Skeletal muscle satellite cell (primary cell): Measurements from ENCODE around the gene DENND2D.

Experiments
- H3K27me3 ChIP-seq: 2 replicates; pipeline ENCODE4 v1.7.0; 2013; ENCODE audit warnings: low read length; ENCODE audit not compliant: control insufficient read depth, insufficient read depth
- H3K36me3 ChIP-seq: 2 replicates; pipeline ENCODE4 v1.7.0; 2013; ENCODE audit warnings: mild to moderate bottlenecking, control low read depth, low read length; ENCODE audit not compliant: insufficient read depth
- H3K4me1 ChIP-seq: 2 replicates; pipeline ENCODE4 v1.7.0; 2013; ENCODE audit warnings: low read length; ENCODE audit not compliant: control insufficient read depth, insufficient read depth
- H3K4me2 ChIP-seq: 2 replicates; pipeline ENCODE4 v1.7.0; 2013; ENCODE audit warnings: mild to moderate bottlenecking, low read length
- H3K4me3 ChIP-seq: 2 replicates; pipeline ENCODE4 v1.7.0; 2013; ENCODE audit warnings: low read length
- H3K9ac ChIP-seq: 2 replicates; pipeline ENCODE4 v1.7.0; 2013; ENCODE audit warnings: mild to moderate bottlenecking, low read depth, low read length, moderate library complexity
- H3K9me3 ChIP-seq: replicated peaks from 2 replicates; pipeline ENCODE4 v1.7.0; 2013; ENCODE audit warnings: mild to moderate bottlenecking, control low read depth, low read length

The DENND2D gene

DNA sequence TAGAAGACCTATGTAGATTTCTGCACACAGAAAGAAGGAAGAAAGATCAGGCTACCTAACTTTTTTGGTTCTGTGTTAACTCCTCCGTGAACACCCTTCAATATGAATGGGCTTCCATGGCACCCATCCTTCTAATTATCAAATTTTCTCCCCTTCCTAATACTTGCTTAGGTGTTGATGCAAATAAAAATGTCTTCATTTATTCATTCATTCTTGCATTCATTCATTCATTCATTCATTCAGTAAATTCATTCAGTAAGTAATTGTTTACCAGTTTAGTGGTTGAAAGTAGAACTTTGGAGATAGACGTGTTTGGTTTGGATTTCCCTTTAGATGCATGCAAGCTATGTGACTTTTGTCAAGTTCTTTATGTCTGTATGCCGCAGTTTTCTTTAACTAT is 31.7 kb upstream of the DENND2D start:
- no peak overlapping the region for H3K4me2 ChIP-seq
- H3K9me3 ChIP-seq: no peaks in the 10 kb centered on the region
- no peak overlapping the region for H3K4me3 ChIP-seq
- H3K9ac ChIP-seq: no peak overlapping the region
- peaks cover 35% of the 10 kb centered on the region for H3K4me1 ChIP-seq
- H3K27me3 ChIP-seq: no peaks in the 10 kb centered on the region
- H3K36me3 ChIP-seq: no peaks in the 10 kb centered on the region

- Histone ChIP-seq H3K27me3 (no peaks in the 10 kb centered on the region), H3K9ac (no peak overlapping the region), H3K4me1 (peaks cover 21% of the 10 kb centered on the region), H3K4me3 (peak overlapping the region; percentile 27), H3K36me3 (no peaks in the 10 kb centered on the region), H3K9me3 (no peaks in the 10 kb centered on the region), H3K4me2 (peak overlapping the region; percentile 71)
Observed at GRCh38 chr1:111228748-111229126, 28.3 kb upstream of the DENND2D start.

- peak overlapping the region; percentile 71 for H3K4me2 ChIP-seq
- peaks cover 21% of the 10 kb centered on the region for H3K4me1 ChIP-seq
- no peaks in the 10 kb centered on the region for H3K27me3 ChIP-seq
- no peaks in the 10 kb centered on the region for H3K9me3 ChIP-seq
- H3K9ac ChIP-seq: no peak overlapping the region
- H3K36me3 ChIP-seq: no peaks in the 10 kb centered on the region
- H3K4me3 ChIP-seq: peak overlapping the region; percentile 32
Observed at GRCh38 chr1:111227851-111228747, 27.7 kb upstream of the DENND2D start.

DNA sequence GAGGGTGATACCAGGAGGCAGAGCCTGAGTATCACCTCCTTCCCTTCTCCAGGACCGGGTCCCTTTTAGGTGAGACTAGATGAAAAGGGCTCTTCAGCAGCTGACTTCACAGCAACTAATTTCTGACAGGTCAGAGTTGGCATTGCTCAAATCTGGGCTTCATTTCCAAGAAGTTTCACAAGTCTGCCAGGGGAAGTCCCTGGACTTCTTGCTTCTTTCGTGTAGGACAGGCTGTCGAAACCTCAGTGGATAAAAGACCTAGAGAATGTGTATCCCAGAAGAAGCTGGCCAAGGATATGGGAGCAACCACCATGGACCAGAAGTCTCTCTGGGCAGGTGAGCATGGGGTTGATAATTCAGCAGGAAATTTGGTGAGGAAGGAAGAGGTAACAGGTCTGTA is 27.0 kb upstream of the DENND2D start, which contains the start of gene CHI3L2:
Gene CHI3L2 (plus strand): TSS at position 280 of the 400 bp plus-strand sequence. CDS start 17 bp downstream, at position 297.
- peak within 1 kb of the TSS; percentile 32 for H3K4me3 ChIP-seq
- H3K36me3 ChIP-seq: no peaks in the 10 kb centered on the region

GRCh38 chr1:111225717-111226400 is 25.4 kb upstream of the DENND2D start:
- H3K4me1 ChIP-seq: peaks cover 21% of the 10 kb centered on the region
- no peaks in the 10 kb centered on the region for H3K36me3 ChIP-seq
- H3K4me2 ChIP-seq: no peak overlapping the region
- H3K9me3 ChIP-seq: no peaks in the 10 kb centered on the region
- H3K27me3 ChIP-seq: peaks cover 5% of the 10 kb centered on the region
- H3K9ac ChIP-seq: no peak overlapping the region
- no peak overlapping the region for H3K4me3 ChIP-seq

More for the DNA sequence above, 27.0 kb upstream of the DENND2D start, which contains the start of gene CHI3L2:
- H3K4me1 ChIP-seq: peaks cover 21% of the 10 kb centered on the region
- peak within 1 kb of the TSS; percentile 71 for H3K4me2 ChIP-seq
- no peaks in the 10 kb centered on the region for H3K9me3 ChIP-seq
- no peak within 1 kb of the TSS for H3K9ac ChIP-seq
- H3K27me3 ChIP-seq: no peaks in the 10 kb centered on the region

DNA sequence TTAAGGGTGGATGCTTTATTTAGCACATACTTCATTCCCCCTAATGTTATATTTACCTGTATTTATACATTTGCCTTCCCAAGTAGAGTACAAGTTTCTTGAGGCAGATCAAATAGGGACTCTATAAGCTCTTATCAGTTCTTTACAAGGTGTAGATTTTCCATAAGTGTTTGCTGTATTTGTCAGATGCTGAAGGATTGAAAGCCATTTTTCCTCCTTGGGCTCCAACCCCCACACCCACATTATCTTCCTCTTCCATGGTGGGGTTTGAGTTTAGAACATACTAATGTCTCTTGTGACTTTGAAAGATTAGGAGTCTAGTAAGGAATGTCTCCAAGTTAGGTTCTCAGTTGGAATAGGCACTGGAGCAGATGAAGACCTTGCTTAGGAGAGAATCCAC is 24.6 kb upstream of the DENND2D start:
- no peak overlapping the region for H3K4me2 ChIP-seq
- peaks cover 21% of the 10 kb centered on the region for H3K4me1 ChIP-seq
- peaks cover 12% of the 10 kb centered on the region for H3K27me3 ChIP-seq
- no peak overlapping the region for H3K4me3 ChIP-seq
- H3K36me3 ChIP-seq: no peaks in the 10 kb centered on the region
- no peaks in the 10 kb centered on the region for H3K9me3 ChIP-seq
- no peak overlapping the region for H3K9ac ChIP-seq

- H3K4me2 ChIP-seq: no peak overlapping the region
- H3K9ac ChIP-seq: no peak overlapping the region
- H3K9me3 ChIP-seq: no peaks in the 10 kb centered on the region
- peaks cover 16% of the 10 kb centered on the region for H3K27me3 ChIP-seq
- H3K36me3 ChIP-seq: no peaks in the 10 kb centered on the region
- H3K4me3 ChIP-seq: no peak overlapping the region
- peaks cover 12% of the 10 kb centered on the region for H3K4me1 ChIP-seq
Observed at GRCh38 chr1:111223126-111223685, 22.8 kb upstream of the DENND2D start.

GRCh38 chr1:111222308-111223125 is 22.1 kb upstream of the DENND2D start:
- Histone ChIP-seq H3K27me3 (peaks cover 16% of the 10 kb centered on the region), H3K4me3 (no peak overlapping the region), H3K4me2 (no peak overlapping the region), H3K9me3 (no peaks in the 10 kb centered on the region), H3K4me1 (peaks cover 5% of the 10 kb centered on the region), H3K9ac (no peak overlapping the region), H3K36me3 (no peaks in the 10 kb centered on the region)

DNA sequence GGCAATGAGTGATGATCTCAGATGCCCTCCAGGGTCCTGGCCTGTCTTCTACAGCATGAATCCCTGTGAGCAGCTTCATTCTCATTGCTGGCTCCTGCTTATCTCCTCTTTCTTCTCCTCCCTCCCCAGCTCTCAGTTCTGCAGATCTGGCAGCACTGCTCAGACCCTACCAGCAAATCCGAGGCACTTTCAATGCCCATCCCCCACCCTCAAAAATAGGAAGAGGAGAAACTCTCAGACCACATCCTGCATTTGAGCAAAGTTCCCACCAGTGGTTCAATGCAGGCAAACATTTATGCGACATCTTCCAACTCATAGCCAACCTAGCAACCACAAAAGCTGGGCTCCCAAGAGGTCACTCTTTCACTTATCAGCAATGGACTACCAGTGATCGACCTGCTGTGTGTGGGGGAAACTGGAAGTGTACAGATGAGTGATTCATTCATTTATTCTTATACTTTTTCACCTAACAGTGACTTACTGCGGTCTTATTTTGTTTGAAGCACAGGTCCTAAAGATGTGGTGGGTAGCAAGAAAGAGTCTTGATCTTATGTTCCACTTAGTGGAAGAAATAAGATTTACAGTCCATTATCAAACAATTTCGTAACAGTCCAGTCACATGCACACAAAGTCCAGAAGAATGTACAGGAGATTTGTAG is 21.3 kb upstream of the DENND2D start:
- H3K4me2 ChIP-seq: no peak overlapping the region
- no peak overlapping the region for H3K9ac ChIP-seq
- H3K9me3 ChIP-seq: no peaks in the 10 kb centered on the region
- no peak overlapping the region for H3K4me3 ChIP-seq
- peaks cover 16% of the 10 kb centered on the region for H3K27me3 ChIP-seq
- no peaks in the 10 kb centered on the region for H3K4me1 ChIP-seq
- no peaks in the 10 kb centered on the region for H3K36me3 ChIP-seq

DNA sequence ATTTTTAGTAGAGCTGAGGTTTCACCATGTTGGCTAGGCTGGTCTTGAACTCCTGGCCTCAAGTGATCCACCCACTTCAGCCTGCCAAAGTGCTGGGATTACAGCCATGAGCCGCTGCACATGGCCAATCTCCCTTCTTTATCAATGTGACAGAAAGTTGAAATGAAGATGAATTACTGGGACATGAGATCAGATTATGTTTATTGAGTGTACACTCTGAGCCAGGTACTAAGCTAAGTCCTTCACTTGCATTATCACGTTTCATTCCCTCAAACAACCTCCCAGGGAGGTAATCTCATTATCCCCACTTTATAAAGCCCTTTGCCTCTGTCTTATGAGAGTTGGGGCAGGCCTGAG is 20.8 kb upstream of the DENND2D start:
- H3K9me3 ChIP-seq: no peaks in the 10 kb centered on the region
- no peak overlapping the region for H3K4me3 ChIP-seq
- H3K9ac ChIP-seq: no peak overlapping the region
- H3K27me3 ChIP-seq: peaks cover 16% of the 10 kb centered on the region
- no peak overlapping the region for H3K4me2 ChIP-seq
- no peaks in the 10 kb centered on the region for H3K4me1 ChIP-seq
- H3K36me3 ChIP-seq: no peaks in the 10 kb centered on the region
